DMS153 (cell line): Measurements from ENCODE around the gene CDK11B.
"Not testable (repeated sequence)": the region's sequence is repeated elsewhere in the genome, so short reads cannot be mapped to it uniquely, and the experiment has no call there.

Source experiments
- DNase-seq: peaks from one replicate; lab custom pipeline; 2025; lab: John Stamatoyannopoulos, UW

CDK11B gene

DNA sequence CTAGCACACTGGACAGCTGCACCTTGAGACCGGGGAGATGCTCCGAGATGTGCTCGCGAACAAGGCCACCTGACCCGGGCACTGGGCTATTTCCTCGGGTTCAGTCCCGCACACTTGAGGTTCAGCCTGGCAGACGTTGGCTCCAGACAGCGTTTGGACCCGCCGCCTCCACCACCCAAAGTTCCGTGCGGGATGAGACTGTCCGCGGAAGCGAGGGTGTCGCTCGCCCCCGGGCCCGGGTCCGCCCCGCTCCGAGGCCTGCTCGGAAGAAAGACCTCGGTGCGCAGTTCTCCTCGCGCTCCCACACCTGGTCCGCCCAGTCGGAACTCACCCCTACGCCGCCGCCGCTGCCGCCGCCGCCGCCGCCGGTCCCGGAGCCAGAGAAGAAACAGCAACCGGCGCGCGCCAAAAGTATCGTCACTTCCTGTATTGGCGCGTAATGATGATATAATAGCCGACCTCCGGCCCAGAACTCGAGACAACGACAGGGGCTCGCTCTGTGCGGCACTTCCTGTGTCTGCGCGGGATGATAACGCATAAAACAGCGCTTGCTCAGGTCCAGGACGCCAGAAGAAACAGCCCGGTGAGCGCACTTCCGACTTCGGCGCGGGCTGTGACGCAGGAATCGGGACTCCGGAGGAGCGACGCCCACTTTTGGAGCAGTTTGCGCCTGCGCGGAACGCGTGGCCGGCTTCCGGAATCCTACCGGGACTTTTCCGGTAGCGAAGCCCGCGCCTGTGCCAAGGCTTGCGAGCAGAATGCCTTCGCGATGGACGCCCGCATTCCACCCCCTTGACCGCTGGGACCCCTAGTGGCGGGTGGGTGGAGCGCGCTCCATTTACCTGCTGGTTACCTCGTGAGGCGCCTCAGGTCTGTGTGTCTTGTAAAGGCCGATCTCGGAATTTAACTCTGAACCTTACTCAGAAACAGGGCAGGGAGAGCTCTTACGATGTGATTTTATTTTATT is at the start of gene CDK11B:
Gene CDK11B, minus strand, starts transcription at position 422 of the 967 bp plus-strand sequence. CDS start 1,519 bp downstream, outside the sequence.
- DNase-seq = peak; percentile 98

DNA sequence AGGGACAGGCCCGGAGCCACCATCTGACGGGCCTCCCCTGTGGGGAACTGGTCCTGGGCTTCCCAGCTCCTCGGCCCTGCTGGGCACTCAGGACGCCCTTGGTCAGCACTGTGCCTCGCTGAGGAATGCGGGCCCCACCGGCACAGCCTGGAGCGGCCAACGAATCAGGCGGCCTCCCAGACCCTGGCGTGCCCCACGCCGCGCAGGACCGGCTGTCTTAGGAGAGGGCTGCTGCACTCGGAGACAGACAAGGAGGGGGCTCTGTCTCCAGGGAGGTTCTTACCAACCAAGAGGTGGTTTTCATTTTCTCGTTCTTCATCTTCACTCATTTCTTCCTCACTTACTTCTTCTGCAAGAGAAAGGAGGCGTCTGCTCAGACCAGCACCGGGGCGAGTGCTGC is 49.1 kb upstream of the CDK11B start:
- DNase-seq = not testable (repeated sequence)

DNA sequence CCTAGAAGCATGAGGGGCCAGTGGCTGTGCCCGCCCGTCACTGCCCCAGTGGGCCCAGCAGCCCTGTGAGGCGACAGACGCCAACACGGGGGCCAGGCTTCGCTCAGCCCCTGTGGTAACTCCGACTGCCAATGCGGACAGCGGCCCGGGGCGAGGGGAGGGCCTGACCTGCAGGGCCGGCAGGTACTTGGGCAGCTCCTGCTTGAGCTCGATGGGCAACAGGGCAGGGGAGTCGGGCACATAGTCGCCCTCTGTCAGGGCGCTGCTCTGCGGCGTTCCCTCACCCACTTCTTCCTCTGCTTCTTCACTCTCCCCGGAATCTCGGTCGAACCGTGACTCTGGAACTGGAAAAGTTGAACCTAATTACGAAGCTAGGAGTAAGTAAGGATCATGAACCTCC is 48.4 kb upstream of the CDK11B start:
- not testable (repeated sequence) for DNase-seq

DNA sequence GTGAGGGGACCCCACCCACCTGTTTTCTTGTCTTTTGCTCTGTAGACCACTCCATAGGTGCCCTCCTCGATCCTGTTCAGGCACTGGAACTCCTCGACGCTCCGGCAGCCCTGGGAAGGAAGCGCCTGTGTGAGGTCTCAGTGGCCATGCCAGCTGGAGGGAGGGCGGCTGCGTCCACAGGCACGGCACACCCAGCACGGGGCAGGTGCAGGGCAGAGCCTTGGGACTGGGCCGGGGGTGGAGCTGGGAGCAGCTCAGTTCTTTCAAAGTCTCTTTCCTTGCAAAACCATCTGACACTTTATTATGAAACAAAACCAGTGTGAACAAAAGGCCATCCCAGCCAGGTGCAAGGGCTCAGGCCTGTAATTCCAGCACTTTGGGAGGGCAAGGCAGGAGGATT is 46.8 kb upstream of the CDK11B start:
- not testable (repeated sequence) for DNase-seq

DNA sequence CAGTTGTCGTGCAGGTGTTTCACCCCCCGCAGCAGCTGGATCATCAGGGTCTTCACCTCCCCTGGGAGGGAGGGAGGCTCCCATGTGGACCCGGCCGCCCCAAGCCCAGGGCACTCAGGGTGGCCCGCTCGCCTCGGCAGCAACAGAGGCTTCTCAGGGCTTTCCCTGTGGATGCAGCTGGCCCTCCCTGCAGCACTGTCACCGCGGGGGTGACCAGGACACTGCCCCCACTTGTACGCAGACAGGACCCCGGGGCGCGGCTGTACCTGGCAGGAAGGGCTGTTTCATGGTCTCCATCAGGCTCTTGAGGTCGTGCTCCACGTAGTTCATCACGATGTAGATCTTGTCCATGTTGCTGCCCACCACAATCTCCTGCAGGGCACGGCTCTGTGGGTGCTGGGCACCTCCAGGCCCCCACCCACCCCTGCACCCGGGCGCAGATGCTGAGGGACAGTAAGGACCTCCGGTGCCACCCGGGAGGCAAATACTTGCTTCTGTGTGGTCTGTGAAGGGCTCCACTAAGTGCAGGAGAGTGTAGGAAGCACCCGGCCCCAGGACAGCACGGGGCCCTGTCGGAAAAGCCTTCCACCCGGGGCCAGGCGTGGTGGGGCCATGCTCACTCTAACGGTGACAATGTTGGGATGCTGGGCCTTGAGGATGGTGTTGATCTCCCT is 45.6 kb upstream of the CDK11B start:
- DNase-seq = not testable (repeated sequence)

DNA sequence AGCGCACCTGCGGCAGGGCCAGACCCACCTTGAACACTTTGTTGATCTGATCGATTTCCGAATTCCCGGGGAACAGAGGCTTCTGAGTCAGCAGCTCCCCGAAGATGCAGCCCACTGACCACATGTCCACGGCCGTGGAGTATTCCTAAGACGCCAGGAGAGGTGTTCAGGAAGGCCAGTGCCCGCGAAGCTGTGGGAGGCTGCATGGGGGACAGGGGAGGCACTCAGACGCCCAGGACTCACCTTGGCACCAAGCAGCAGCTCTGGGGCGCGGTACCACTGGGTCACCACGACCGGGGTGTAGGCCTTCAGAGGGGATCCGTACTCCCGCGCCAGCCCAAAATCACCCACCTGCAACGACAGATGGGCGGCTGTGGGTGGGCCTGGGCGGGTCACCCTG is 45.0 kb upstream of the CDK11B start:
- no peak for DNase-seq

DNA sequence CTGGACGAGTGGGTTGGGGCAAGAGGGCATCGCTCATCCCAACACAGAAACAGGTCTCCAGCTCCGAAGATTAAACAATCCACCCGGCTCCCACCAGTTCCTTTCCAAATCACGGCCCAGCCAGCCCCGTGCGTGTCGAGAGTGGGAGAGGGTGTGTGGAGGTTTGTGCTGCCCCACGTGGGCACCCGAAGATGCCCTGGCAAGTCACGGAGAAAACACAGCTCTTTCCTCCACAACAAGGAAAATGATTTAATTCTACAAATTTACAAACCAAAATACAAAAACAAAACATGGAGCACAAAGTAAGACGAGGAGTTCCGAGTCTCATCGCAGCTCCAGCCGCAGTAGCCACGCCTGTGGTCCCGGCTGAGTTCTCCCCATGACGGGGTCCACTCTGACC is 43.7 kb upstream of the CDK11B start:
- not testable (repeated sequence) for DNase-seq

DNA sequence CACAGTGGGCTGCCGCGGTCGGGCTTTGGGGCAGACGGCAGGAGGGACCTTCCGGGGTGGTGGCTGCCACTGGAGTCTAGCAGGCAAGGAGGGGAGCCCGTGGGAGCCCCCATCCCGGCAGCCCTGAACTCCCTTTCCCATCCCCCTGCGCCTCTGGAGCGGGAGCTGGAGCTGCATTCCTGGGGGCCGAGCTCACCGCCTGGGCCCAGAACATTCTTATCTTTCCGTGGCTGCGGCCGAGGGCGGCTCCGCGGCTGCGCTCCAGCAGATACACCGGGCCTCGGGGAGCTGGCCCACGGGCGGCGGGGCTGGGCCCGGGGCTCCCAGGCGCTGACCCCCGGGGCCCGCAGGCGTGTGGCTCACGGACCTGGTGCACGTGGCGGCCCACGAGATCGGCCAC is 41.8 kb upstream of the CDK11B start:
- not testable (repeated sequence) for DNase-seq

DNA sequence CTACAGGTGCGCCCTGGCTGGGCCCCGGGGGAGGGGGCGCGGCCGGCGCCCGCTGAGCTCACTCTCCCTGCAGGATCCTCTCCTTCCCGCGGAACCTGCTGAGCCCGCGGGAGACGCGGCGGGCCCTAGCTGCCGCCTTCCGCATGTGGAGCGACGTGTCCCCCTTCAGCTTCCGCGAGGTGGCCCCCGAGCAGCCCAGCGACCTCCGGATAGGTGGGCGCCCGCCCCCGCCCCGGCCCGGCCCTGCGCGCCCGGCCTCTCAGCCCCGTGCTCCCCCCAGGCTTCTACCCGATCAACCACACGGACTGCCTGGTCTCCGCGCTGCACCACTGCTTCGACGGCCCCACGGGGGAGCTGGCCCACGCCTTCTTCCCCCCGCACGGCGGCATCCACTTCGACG is 41.3 kb upstream of the CDK11B start:
- not testable (repeated sequence) for DNase-seq

DNA sequence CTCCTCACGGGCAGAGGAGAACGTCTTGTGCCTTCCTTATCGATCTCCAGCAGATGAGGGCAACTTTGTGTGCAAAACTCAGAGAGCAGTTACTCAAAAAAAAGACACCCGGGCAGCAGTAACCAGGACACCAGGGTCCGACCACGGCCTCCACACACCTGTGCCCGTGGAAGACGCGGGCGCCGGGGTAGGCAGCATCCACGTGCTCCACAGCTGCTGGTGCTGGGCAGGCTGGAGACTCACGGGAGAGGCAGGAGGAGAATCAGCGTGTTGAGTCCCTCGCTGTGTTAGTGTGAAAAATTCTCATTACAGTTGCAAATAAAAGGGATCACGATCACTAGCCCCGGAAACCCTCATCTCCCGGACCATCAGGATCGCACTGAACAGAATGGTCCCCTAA is 40.3 kb upstream of the CDK11B start:
- not testable (repeated sequence) for DNase-seq

DNA sequence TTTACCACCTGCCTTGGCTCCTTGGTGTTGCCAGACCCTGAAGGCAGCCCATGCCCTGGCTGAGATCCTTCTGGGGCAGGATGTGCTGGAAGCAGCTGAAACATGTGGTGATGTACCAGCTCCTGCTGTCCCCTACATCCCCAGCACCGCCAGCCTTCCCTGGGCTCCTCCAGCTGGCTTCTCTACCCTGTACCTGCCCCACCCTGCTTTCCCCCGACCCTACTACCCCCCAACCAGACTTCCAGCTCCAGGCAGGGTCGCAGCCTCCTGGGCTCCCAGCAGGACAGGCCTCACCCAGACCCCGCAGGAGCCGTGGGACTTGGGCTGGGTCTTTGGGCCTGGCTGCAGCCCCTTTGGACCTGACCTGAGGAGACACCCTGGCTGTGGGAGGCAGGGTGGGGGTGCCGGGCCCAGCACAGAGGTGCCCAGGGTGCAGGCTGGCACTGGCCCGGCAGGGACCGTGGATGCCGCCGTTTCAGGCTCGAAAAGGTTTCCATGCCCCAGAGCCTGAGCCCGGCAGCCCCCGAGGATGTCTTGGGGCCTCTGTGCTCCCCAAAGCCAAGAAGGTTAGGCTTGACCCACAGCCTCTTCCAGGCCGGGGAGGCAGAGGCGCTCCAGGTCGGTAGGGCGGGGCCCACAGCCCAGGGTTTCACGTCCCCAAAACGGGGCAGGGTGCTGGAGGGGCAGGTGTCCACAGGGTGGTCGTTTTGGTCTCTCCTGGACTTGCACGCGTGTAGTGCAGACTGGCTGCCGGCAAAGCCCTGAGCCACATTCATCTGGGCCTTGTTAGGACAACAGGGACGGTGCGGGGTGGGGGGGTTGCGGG is 38.8 kb upstream of the CDK11B start:
- not testable (repeated sequence) for DNase-seq

DNA sequence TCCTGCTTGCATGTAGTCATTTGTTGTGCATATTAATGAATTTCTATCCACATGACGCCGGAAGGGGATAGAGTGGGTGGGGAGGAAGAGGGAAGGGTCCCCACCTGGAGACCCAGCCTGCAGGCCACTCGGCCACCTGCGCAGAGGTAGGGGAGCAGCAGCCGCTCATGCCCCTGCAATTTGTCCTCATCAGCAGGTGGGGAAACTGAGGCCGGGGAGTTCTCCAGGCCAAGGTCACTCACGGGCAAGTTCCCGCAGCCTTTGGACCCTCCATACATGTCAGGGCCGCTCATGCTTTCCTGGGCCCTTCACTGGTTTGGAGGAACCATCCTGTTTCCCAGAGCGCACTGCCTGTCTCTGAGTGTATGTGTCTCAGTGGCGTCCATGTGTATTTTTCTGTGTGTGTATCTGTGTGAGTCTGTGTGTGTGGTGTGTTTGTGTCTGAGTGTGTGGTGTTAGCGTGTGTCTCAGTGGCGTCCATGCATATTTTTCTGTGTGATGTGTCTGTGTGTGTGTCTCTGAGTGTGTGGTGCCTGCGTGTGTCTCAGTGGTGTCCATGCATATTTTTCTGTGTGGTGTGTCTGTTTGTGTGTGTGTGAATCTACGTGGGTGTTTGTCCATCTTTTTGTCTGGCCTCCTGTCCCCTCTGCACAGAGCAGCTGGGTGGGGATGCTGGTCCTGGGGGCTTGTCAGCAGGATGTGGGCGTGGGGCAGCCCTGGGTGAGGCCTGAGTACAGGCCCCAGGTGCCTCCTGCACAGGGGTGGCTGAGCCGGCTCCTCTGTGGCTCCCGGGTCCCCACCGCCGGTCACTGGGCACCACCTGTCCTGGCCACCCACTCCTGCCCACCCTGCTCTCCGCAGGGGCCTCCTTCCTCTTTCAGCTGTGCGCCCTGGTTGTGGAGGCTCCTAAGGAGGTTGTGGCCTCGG is 37.9 kb upstream of the CDK11B start:
- not testable (repeated sequence) for DNase-seq

DNA sequence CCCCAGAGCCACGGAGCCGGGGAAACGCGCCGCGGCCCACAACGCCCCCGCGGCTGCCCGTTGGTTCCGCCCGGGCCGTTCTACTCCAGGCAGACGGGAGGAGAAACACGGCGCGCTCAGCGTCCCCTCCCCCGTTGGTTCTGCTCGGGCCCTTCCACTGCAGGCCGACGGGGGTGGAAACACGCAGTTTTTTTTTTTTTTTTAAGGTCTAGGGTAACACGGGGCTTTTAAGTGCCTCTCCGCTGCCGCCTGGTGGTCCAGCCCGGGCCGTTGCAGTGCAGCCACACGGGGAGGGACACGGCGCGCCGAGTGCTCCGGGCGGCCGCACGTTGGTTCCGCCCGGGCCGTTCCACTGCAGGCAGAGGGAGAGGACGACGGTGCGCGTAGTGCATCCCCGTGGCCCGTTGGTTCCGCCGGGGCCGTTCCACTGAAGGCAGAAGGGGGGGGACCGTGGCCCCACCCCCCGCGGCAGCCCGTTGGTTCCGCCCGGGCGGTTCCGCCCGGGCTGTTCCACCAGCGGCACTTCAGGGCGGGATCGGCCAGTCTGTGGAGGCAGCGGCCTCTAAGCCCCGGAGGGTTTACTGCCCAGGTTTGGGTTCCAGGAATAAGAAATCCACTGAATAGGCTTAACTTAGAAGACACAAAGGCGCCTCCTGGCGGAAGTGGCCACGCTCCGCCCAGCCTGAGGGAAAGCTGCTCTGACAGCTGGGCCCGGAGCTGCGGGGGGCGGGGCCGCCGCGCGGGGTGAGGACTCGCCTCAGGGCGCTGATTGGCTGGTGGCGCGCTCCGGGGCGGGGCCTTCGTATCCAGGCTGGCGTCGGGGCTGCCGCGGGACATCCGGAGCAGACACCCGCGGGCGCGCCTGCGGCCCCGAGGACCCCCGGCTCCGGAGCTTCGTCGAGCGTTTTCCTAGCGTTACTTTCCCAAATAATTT is 34.2 kb upstream of the CDK11B start, which contains the start of gene SLC35E2B:
Gene SLC35E2B, minus strand, starts transcription at position 82 of the 934 bp plus-strand sequence. CDS start 16,096 bp downstream, outside the sequence.
- DNase-seq = peak; percentile 91

DNA sequence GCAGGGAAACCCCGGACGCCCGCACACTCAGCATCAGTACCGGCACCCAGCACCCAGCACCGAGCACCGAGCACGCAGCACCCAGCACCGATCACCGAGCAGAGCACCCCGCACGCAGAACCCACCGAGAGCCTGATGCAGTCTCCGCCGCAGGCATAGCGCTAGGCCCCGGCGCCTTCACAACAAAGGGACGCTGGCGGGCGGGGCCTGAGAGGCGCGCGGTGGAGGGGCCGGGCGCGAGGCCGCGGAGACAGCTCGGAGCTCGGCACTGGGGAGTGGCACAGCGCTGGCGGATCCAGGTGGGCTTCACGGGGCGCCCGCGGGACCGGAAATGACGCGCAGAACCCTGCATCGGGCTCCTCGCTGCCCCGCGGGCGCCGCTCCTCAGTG is 33.5 kb upstream of the CDK11B start:
- DNase-seq = peak; percentile 91

DNA sequence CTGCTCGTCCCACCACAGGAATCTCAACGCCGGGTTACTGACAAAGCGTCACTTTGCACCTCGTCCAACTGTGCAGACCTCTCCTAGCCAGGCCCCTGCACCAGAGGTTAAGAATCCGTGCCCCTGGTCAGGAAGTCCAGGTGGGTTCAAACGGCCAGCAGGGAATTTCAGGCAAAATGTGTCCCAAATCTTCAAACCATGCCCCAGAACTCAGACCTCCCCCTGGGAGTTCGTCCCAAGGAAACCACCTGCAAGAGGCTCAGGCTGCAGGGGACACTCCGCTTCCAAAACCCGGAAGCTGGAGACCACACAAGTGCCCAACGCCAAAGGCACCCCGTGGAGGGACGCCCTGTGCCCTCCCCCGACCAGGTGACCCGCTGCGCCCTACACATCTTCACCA is 32.6 kb upstream of the CDK11B start:
- DNase-seq = not testable (repeated sequence)

DNA sequence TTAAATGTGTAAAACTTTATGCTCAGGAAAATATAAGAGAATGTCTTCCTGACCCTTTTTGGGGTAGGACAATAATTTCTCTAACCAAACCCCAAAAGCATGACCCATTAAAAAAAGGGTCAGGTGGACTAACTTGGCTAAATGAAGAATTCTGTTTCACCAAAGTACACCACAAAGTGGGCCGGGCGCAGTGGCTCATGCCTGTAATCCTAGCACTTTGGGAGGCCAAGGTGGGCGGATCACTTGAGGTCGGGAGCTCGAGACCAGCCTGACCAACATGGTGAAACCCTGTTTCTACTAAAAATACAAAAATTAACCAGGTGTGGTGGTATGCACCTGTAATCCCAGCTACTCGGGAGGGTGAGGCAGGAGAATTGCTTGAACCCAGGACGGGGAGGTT is 30.7 kb upstream of the CDK11B start:
- not testable (repeated sequence) for DNase-seq

DNA sequence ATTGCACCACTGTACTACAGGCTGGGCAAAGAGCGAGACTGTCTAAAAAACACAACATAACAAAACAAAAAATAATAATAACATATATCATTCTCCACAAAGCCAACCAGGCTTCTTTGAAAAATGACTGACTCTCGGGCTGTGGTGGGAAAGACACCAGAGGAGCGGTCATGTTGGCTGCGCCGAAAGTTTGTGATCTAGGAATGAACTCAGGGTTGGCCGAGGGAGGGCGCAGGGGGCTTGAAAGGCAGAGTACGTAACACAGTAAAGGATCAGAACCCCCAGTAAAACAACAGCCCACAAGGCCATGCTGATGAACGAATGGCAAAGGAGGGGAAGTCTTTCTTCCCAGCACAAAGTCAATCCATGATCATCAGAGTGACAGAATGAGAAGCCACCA is 29.0 kb upstream of the CDK11B start:
- DNase-seq = no peak

DNA sequence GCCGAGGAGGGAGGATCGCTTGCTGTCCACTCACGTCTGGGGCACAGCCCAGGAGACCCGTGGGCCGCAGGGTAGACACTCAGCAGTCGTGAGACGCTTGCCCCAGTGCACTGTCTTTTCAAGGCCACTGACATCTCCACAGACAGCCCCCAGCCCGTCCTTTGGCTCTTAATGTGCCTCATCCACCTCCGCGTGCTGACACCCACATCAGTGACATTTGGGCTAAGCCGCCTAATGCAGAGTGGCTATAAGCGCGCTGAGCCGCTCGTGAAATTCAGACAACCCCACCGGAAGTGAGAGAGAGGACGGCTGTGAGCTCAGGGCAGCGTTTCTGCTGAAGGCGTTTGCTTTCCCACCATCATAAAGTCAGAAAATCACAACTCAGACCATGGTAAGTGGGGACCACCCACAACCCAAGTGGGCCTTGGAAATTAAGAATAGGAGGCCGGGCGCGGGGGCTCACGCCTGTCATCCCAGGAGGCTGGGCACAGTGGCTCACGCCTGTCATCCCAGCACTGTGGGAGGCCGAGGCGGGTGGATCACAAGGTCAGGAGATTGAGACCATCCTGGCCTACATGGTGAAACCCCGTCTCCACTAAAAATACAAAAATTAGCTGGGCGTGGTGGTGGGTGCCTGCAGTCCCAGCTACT is 25.4 kb upstream of the CDK11B start:
- no peak for DNase-seq
